HG02973 (cell line): ENCODE measurements around the gene SLC47A2.

Source experiments
- ATAC-seq: cut with Tn5 transposase; IDR thresholded peaks from one replicate; pipeline ENCODE4 v1.9.1; 2021; ENCODE audit warnings: moderate library complexity; ENCODE audit not compliant: unreplicated experiment

Gene SLC47A2

DNA sequence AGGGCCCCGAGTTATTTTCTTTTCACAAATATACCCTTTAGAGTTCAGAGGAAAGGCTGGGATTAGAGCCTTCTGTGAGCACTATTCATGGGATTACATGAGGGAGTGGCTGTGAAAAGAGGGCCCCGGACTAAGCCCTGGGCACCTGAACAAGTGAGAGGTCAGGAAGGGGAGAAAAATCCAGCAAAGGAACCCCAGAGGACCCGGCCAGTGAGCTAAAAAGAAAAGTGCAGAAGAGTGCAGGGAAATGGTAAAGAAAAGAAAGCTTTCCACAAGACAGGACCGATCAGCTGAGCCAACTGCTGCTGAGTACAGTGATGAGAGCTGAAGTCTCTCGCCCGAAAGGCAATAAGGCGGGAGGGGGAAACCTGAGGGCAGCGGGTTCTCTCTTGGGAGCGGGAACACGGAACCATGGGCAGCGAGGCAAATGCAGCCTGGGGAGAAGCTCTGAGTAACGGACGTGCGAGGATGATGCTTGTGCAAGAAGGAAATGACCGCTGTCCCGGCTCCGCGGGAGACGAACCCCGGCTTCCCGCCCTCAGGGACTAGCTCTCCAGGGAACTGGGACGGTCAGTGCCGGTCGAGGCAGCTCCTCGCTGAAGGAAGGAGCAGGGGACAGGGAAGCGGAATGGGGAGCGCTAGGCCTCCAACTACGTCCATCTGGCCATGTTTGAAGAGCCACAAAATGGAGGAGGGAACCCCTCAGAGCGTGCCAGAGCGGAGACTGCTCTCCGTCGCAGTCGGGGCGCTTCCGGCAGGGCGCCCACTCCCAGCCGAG lies 68.5 kb downstream of the SLC47A2 start:
- peak; percentile 20 for ATAC-seq

- ATAC-seq, result no peak
These were observed 69.3 kb downstream of the SLC47A2 start for GRCh38 chr17:19646788-19647696.

DNA sequence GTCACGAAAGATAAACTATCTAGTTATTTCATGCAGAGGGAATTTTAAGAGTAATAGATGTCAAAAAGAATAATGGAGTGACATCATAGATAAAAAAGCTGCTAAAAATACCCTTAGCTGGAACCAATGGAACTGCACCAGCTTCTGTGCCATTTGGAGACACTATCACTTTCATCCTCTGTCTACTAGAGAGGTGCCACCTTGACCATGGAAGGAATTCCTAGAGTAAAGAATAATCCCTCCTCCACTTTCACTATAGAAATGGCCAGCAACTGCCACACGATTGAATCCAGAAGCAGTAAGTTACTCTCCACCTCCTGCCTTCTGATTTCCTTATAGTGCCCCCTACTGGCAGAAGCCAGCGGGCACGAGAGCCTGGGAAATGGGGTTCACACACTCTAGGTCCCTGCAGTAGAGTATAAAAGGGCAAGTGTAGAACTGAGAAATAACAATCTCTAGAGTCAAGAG lies 70.6 kb downstream of the SLC47A2 start:
- ATAC-seq, result no peak

DNA sequence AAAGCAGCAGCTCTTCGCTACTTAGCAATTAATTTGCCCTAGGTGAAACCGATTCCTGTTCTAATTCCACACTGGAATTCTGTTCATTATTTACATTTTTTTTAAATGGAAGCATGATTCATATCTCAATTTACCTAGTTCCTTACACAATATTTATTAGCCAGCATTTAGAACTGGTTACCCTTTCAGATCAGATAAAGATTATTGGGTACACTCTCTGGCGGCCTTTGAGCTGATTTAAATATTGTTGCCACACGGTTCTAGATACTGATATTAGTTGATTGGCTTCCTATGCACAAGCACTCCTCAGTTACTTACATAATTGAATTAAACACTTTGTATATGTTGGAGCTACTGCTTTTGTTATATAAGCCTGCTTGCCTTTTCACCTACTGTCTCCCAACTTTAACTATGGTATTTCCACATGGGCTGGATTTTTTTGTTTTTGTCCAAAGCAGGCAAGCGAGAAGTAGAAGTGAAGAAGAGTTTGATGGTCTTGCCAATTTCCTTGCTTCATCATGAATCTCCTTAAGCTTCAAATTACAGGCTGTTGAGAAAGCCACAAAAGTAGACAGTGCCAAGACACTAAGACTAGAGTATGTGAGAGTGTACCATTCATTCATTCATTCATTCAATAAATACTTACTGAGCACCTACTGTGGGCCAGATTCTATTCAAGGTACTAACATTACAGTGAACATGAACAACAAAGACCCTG lies 71.7 kb downstream of the SLC47A2 start:
- no peak for ATAC-seq

GRCh38 chr17:19642373-19642893 lies 74.0 kb downstream of the SLC47A2 start:
- ATAC-seq, result no peak

DNA sequence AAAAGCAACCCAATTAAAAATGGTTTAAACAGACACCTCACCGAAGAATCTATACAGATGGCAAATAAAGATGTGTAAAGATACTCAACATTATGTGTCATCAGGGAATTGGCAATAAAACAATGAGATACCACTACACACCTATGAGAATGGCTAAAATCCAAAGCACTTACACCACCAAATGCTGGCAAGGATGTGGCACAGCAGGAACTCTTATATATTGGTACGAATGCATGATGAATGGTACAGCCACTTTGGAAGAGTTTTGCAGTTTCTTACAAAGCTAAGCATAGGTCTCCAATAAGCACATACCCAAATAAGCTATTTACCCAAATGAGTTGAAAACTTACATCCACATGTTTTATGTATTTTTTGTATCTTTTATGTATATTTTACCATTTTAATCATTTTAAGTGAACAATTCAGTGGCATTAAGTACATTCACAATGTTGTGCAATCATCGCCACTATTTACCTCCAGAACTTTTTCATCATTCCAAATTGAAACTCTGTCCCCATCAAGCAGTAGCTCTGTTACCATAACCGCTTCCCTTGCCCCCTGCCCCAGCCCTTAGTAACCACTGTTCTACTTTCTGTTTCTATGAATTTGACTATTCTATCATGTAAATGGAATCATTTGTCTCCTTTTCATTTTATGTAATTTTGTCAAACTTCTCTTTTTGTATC lies 74.6 kb downstream of the SLC47A2 start:
- ATAC-seq, result no peak

GRCh38 chr17:19631905-19632304 lies 84.5 kb downstream of the SLC47A2 start:
- ATAC-seq, result no peak

- ATAC-seq, result no peak
These were observed 85.7 kb downstream of the SLC47A2 start for GRCh38 chr17:19630661-19631060.

- no peak for ATAC-seq
These were observed 86.3 kb downstream of the SLC47A2 start for GRCh38 chr17:19630035-19630434.

DNA sequence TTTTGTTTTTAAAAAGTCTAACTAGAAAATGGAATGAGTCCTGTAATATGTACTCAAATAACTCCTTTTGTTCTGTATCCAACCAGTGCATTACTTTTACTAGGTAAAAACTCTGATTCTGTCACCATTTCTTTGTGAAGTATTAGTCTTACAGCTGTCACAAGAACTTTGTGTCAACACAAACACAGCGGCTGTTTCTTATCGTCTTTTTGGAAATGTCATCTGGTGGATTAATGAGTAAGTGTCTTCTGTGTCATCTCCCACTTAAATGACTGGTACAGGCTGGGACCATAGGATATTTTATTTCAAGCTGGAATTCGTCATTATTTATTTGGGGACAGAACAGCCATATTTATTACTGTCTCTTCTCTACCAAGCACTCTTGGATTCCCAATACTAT lies 86.9 kb downstream of the SLC47A2 start:
- ATAC-seq, result no peak
